Subcutaneous abdominal adipose tissue (tissue), 5 donors: ENCODE data around the gene CCDC112.

Experiments used
- H3K27ac ChIP-seq: one replicate; pipeline ENCODE4 v1.7.0; 2013; ENCODE audit warnings: low read depth, mild to moderate bottlenecking, inconsistent platforms, low read length, moderate library complexity
- H3K27me3 ChIP-seq, 5 donors: one replicate each; pipeline ENCODE4 v1.7.0; 2013; ENCODE audit warnings: low read length in 5 of 5, inconsistent platforms in 1 of 5; ENCODE audit not compliant: control insufficient read depth in 5 of 5, insufficient read depth in 4 of 5
- H3K36me3 ChIP-seq, 5 donors: one replicate each; pipeline ENCODE4 v1.7.0; 2013; ENCODE audit warnings: low read length in 5 of 5; ENCODE audit not compliant: control insufficient read depth in 5 of 5, insufficient read depth in 5 of 5
- H3K4me1 ChIP-seq, 5 donors: one replicate each; pipeline ENCODE4 v1.7.0; 2013; ENCODE audit warnings: low read length in 5 of 5, mild to moderate bottlenecking in 3 of 5, moderate library complexity in 1 of 5; ENCODE audit not compliant: control insufficient read depth in 5 of 5, insufficient read depth in 5 of 5
- H3K4me3 ChIP-seq, 5 donors: one replicate each; pipeline ENCODE4 v1.7.0; 2013; ENCODE audit warnings: low read length in 5 of 5, low read depth in 1 of 5
- H3K9ac ChIP-seq, 5 donors: one replicate each; pipeline ENCODE4 v1.7.0; 2013; ENCODE audit warnings: low read length in 5 of 5, mild to moderate bottlenecking in 4 of 5, moderate library complexity in 3 of 5
- H3K9me3 ChIP-seq, 5 donors: one replicate each; pipeline ENCODE4 v1.7.0; 2013; ENCODE audit warnings: low read length in 5 of 5; ENCODE audit not compliant: control insufficient read depth in 5 of 5
- donor health status: healthy.
- donor health status: healthy.
- donor health status: healthy.
- donor health status: healthy.
- donor health status: healthy.

Gene CCDC112

DNA sequence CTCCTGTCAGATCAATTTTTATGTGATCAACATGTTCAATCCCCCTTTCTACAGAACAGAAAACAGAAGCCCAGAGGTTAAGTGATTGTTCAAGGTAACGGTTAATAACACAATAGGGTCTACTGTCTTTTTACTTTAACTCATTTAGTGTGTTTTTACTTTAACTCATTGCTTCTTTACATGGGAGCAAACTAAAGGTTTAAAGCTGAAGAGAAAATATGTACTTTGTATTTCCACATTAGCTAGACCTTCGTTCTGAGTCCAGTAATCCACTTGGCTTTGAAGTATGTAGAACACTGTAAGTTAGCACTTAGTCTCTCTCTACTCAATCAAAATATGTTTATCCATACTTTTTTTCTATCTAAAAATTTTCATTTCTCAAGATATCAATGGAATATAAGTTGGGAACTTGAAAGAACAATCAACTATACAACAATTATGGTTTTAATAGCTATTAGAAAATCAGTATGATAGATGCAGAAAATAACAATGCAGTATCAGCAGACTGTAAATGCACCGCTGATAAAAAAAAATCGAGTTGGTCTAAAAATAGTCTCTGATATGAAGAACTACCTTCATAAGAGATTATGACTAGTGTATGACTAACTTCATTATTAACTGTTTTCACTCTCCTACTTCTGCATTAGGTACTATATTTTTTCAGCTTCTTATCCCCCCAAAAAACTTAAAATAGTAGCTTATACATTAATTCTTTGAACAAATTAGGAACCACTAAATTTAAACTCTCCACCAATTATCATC lies 54.4 kb downstream of the CCDC112 start:
- Histone ChIP-seq H3K27me3 (no peaks in the 10 kb centered on the region), H3K4me3 (no peak overlapping the region), H3K36me3 (peaks cover 15 to 32% (median 28%) of the 10 kb centered on the region in 5 donors), H3K9ac (no peak overlapping the region), H3K27ac (no peak overlapping the region), H3K4me1 (no peaks in the 10 kb centered on the region), H3K9me3 (no peaks in the 10 kb centered on the region)

DNA sequence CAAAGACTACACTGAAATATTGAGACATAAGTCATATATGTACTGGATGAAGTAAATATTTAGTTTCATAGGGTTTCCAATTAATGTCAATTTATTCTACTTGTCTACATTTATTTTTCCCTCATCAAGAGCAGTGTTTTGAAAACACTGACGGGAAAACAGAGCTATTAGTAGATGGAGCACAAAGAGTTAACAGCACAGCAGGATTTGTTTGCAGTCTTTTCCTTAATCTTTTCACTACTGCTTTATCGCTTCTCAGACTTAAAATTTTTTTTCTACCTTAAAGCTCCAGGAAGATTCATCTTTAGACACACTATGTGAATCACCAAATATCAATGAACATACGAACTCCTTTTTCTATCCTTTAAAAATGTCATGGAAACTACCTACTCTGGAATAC lies 59.4 kb downstream of the CCDC112 start:
- Histone ChIP-seq H3K9me3 (no peaks in the 10 kb centered on the region), H3K36me3 (peaks cover 27 to 47% (median 40%) of the 10 kb centered on the region in 5 donors), H3K4me3 (no peak overlapping the region), H3K4me1 (no peaks in the 10 kb centered on the region), H3K27ac (no peak overlapping the region), H3K27me3 (no peaks in the 10 kb centered on the region), H3K9ac (no peak overlapping the region)

DNA sequence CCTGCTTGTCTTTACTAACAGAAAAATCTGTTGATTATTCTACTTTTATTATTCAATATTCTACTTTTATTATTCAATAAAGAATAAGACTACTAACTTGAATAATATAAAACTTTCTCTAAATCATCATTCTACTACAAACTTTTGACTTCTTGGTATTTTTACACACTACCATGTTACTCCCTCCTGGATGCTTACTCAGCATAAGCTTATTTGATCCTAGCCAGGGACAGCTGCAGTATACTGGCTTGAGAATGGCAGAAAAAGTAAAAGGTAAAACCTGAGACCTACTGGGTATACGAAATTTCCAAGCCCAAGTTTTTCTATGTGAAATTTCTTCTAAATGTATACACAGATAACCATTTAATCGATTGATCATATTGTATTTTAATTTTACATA lies 59.9 kb downstream of the CCDC112 start:
- Histone ChIP-seq H3K36me3 (peaks cover 31 to 51% (median 45%) of the 10 kb centered on the region in 5 donors), H3K4me3 (no peak overlapping the region), H3K9me3 (no peaks in the 10 kb centered on the region), H3K4me1 (no peaks in the 10 kb centered on the region), H3K27ac (no peak overlapping the region), H3K9ac (no peak overlapping the region), H3K27me3 (no peaks in the 10 kb centered on the region)

DNA sequence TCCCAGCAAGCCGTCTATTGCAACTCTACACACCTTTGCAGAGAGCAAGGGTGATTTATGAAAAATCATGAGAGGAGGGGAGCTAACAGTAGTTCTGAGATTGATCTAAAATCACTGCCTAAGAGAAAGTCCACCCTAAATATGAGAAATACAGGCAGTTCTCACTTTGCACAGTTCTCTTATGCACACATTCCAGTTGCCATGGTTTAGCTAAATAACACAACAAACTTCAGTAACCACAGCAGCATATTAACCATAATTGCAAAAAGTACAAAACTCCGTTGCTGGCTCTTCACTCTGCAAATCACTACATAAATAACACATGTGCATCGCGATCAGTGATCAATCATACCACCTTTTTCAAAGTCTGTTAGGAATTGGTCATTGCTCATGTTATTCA lies 64.9 kb downstream of the CCDC112 start:
- H3K4me3 ChIP-seq = no peak overlapping the region
- H3K9ac ChIP-seq = no peak overlapping the region
- peaks cover 41 to 62% (median 48%) of the 10 kb centered on the region in 5 donors for H3K36me3 ChIP-seq
- no peaks in the 10 kb centered on the region for H3K4me1 ChIP-seq
- no peaks in the 10 kb centered on the region for H3K27me3 ChIP-seq
- H3K27ac ChIP-seq = no peak overlapping the region
- no peaks in the 10 kb centered on the region for H3K9me3 ChIP-seq

DNA sequence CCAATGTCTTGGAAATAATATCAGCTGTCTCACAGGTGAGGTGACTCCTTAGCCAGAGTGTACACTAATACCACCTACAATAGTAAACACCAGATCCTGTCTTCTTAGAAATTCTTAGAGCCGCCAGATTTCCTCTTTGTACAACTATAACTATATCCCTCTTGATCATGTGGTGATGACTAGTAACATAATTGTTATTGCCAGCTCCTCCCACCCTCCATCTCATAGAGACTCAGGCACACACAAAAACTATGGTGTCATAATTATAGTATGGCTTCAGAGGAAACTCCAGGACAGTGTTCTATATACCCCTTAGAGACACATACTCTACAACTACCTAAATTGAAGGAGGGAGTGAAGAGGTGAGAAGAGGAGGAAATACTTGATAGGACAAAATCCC lies 66.8 kb downstream of the CCDC112 start:
- Histone ChIP-seq H3K36me3 (peaks cover 34 to 56% (median 45%) of the 10 kb centered on the region in 5 donors), H3K27ac (no peak overlapping the region), H3K27me3 (no peaks in the 10 kb centered on the region), H3K9ac (no peak overlapping the region), H3K4me3 (no peak overlapping the region), H3K4me1 (no peaks in the 10 kb centered on the region), H3K9me3 (no peaks in the 10 kb centered on the region)

DNA sequence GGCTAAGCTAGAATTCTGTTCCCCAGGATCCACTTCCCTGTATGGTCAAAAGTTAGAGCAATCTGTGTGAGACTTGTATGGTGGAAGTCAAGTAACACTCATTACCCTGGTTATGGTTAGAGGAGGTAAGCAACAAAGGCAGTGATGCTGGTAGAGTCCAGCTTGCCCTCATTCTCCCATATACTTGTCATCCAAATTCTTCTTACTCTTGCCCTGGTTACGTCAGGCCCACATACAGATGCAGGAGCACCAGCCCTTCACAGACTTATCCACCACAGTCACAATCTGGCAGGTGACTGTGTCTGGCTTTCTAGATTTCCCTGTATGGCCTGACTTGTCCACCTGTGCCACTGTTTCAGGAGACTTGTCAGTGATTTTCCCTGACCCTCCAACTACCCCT lies 69.2 kb downstream of the CCDC112 start:
- Histone ChIP-seq H3K4me3 (no peak overlapping the region), H3K9ac (no peak overlapping the region), H3K27me3 (no peaks in the 10 kb centered on the region), H3K4me1 (no peaks in the 10 kb centered on the region), H3K36me3 (peaks cover 38 to 62% (median 51%) of the 10 kb centered on the region in 5 donors), H3K27ac (no peak overlapping the region), H3K9me3 (no peaks in the 10 kb centered on the region)
